ENCODE measurements around the gene BCKDHA. TPM values are rescaled to one million over a fixed set of nuclear protein-coding genes. Genes with fewer than 3 reads are reported as not detected.

Gene BCKDHA
- total RNA-seq, 2 experiments from 2014 or later: 18.2 to 21.7 TPM

DNA sequence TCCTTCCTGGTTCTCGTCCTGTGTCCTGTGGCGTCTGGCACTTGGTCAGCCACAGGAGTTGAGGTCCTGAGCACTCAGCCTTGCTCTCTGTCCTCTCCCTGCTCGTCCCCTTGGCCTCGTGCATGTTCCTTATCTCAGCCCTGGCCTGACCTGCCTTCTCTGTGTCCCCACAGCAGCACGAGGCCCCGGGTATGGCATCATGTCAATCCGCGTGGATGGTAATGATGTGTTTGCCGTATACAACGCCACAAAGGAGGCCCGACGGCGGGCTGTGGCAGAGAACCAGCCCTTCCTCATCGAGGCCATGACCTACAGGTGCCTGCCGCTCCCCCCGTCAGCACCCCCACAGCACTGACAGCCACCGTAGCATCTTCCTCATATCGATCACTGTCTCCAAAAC lies 24.8 kb downstream of the BCKDHA start:
- intact Hi-C loops (cut with micrococcal nuclease): no loop called here
- no peak overlapping the region for H3K4me3 Mint-ChIP-seq
- peaks cover 8% of the 10 kb centered on the region for H3K36me3 Mint-ChIP-seq (ENCODE audit: low read depth)
- no peaks in the 10 kb centered on the region for H3K9me3 Mint-ChIP-seq
- no peaks in the 10 kb centered on the region for H3K27me3 Mint-ChIP-seq (ENCODE audit: low read depth)
- no peak for DNase-seq
- H3K27ac Mint-ChIP-seq: no peak overlapping the region
- CTCF ChIA-PET: no interaction called here
- H3K4me1 Mint-ChIP-seq (ENCODE audit: low read depth): peaks cover 9% of the 10 kb centered on the region

- Mint-ChIP-seq H3K36me3 (ENCODE audit: low read depth) (peaks cover 8% of the 10 kb centered on the region), H3K9me3 (no peaks in the 10 kb centered on the region), H3K27ac (no peak overlapping the region)
Measured at GRCh38 chr19:41422955-41423354, 25.3 kb downstream of the BCKDHA start.

GRCh38 chr19:41424335-41425173 lies 26.9 kb downstream of the BCKDHA start:
- peaks cover 10% of the 10 kb centered on the region for H3K36me3 Mint-ChIP-seq (ENCODE audit: low read depth)
- no peaks in the 10 kb centered on the region for H3K9me3 Mint-ChIP-seq
- no peaks in the 10 kb centered on the region for H3K27me3 Mint-ChIP-seq (ENCODE audit: low read depth)
- no peak overlapping the region for H3K27ac Mint-ChIP-seq
- CTCF ChIA-PET: no interaction called here
- DNase-seq: no peak
- H3K4me1 Mint-ChIP-seq (ENCODE audit: low read depth): peaks cover 23% of the 10 kb centered on the region
- H3K4me3 Mint-ChIP-seq: no peak overlapping the region
- intact Hi-C loops (cut with micrococcal nuclease): loop anchor here (5.0 kb wide), 1 partner anchor 222 kb away; no protein-coding TSS in a partner anchor

More at GRCh38 chr19:41422955-41423354, 25.3 kb downstream of the BCKDHA start:
- CTCF ChIA-PET: no interaction called here
- Mint-ChIP-seq H3K27me3 (ENCODE audit: low read depth) (no peaks in the 10 kb centered on the region), H3K4me1 (ENCODE audit: low read depth) (peaks cover 14% of the 10 kb centered on the region), H3K4me3 (no peak overlapping the region)
- DNase-seq: no peak
- intact Hi-C loops (cut with micrococcal nuclease): no loop called here

DNA sequence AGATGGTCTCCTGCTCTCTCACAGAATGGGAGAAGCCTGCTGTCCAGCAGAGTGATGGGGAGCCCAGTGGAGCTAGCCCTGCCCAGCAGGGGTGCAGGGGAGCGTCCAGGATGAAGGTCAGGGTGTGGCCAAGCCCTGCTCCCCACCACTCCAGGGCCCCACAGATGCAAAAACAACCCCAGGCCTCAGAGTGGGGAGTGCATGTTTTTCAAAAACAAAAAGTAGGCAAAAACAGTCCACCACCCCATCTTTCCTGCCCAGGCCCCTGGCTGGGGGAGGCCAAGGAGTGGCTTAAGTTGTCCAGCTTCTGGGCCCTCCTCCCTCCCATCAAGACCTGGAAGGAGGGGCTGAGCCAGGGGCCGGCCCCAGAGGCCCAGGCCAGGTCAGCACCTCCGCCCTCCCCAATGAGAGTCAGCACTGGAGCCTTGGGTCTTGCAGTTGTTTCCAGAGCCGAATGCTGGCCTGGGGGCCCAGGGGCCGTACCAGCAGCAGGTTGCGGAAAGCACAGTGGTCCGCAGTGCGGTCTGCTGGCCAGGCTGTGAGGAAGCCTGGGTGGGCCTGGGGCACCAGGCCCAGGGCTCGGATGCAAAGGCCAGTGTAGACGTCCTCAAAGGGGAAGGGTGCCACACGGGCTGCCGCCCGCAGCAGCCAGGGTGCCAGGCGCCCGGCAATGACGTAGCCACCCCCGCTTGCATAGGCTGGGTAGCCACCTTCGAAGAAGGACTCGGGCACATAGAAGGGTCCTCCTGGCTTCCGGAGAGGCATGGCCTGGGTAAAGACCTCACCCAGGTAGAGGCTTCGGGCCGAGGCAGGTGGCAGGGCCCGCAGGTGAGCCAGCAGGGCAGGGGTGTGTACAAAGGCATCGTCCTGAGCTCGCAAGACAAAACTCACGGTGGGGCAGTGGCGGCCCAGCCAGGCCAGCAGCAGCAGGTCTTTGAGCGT lies 27.8 kb downstream of the BCKDHA start:
- CTCF ChIA-PET: interaction anchor here (0.6 kb wide), 1 partner anchor 140 kb away, joined by 4 read pairs; no protein-coding TSS in a partner anchor
- Mint-ChIP-seq H3K36me3 (ENCODE audit: low read depth) (peaks cover 10% of the 10 kb centered on the region), H3K4me1 (ENCODE audit: low read depth) (peaks cover 23% of the 10 kb centered on the region)

GRCh38 chr19:41426116-41426841 lies 28.7 kb downstream of the BCKDHA start:
- no peak overlapping the region for H3K4me3 Mint-ChIP-seq
- CTCF ChIA-PET: interaction anchor here (0.5 kb wide), 1 partner anchor 127 kb away, joined by 3 read pairs; no protein-coding TSS in a partner anchor
- H3K4me1 Mint-ChIP-seq (ENCODE audit: low read depth): peaks cover 23% of the 10 kb centered on the region
- no peak for DNase-seq
- H3K9me3 Mint-ChIP-seq: no peaks in the 10 kb centered on the region
- intact Hi-C loops (cut with micrococcal nuclease): loop anchor here (5.0 kb wide), 1 partner anchor 224 kb away; no protein-coding TSS in a partner anchor
- H3K27me3 Mint-ChIP-seq (ENCODE audit: low read depth): no peaks in the 10 kb centered on the region
- H3K36me3 Mint-ChIP-seq (ENCODE audit: low read depth): peaks cover 7% of the 10 kb centered on the region
- no peak overlapping the region for H3K27ac Mint-ChIP-seq

More for the DNA sequence above, 27.8 kb downstream of the BCKDHA start:
- Mint-ChIP-seq H3K4me3 (no peak overlapping the region), H3K27me3 (ENCODE audit: low read depth) (no peaks in the 10 kb centered on the region), H3K27ac (no peak overlapping the region), H3K9me3 (no peaks in the 10 kb centered on the region)
- DNase-seq: no peak
- intact Hi-C loops (cut with micrococcal nuclease): loop anchor here (5.0 kb wide), 1 partner anchor 223 kb away; no protein-coding TSS in a partner anchor

- H3K27ac Mint-ChIP-seq: peak within 1 kb of the TSS; percentile 74
- DNase-seq: peak; percentile 63
- no peaks in the 10 kb centered on the region for H3K27me3 Mint-ChIP-seq (ENCODE audit: low read depth)
- peaks cover 7% of the 10 kb centered on the region for H3K36me3 Mint-ChIP-seq (ENCODE audit: low read depth)
- intact Hi-C loops (cut with micrococcal nuclease): loop anchor here (5.0 kb wide), 1 partner anchor 225 kb away; no protein-coding TSS in a partner anchor
- peaks cover 23% of the 10 kb centered on the region for H3K4me1 Mint-ChIP-seq (ENCODE audit: low read depth)
- no peaks in the 10 kb centered on the region for H3K9me3 Mint-ChIP-seq
- peak within 1 kb of the TSS; percentile 65 for H3K4me3 Mint-ChIP-seq
- CTCF ChIA-PET: interaction anchor here (0.5 kb wide), 1 partner anchor 128 kb away, joined by 3 read pairs; no protein-coding TSS in a partner anchor
Measured at GRCh38 chr19:41426952-41427646, 29.5 kb downstream of the BCKDHA start, which contains the start of gene B3GNT8. Gene B3GNT8, minus strand, starts transcription at chr19:41427374. Its CDS starts 596 bp downstream, at chr19:41426778.

GRCh38 chr19:41427647-41428480 lies 30.2 kb downstream of the BCKDHA start:
- peak; percentile 26 for DNase-seq
- intact Hi-C loops (cut with micrococcal nuclease): loop anchor here (5.0 kb wide), 1 partner anchor 226 kb away; no protein-coding TSS in a partner anchor
- Mint-ChIP-seq H3K36me3 (ENCODE audit: low read depth) (peaks cover 8% of the 10 kb centered on the region), H3K27ac (peak overlapping the region; percentile 74), H3K4me1 (ENCODE audit: low read depth) (peaks cover 23% of the 10 kb centered on the region), H3K4me3 (peak overlapping the region; percentile 65), H3K27me3 (ENCODE audit: low read depth) (no peaks in the 10 kb centered on the region), H3K9me3 (no peaks in the 10 kb centered on the region)
- CTCF ChIA-PET: interaction anchor here (0.8 to 1.7 kb wide), 3 partner anchors 10 to 136 kb away, joined by 3 to 12 read pairs (median 3); partner anchors contain the start of gene DMAC2

DNA sequence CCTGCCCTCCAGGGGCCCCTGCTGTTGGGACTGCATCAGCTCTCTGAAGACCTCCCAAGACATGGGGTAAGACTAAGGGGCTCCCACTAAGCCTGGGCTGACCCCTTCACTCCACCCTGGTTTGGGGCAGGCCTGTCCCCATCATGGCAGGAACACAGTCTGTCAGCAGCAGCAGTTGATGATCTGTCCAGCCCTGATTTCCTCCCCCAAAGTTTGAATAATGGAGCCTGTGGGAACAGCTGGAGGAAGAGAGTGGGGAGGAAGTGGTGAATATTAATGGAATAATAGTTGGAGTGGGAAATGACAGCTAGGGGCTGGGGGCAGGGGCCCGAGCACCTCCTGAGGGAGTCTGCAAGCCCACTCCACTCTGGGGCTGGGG lies 30.9 kb downstream of the BCKDHA start:
- H3K4me3 Mint-ChIP-seq: no peak overlapping the region
- DNase-seq: no peak
- intact Hi-C loops (cut with micrococcal nuclease): loop anchor here (5.0 kb wide), 1 partner anchor 226 kb away; no protein-coding TSS in a partner anchor
- no peaks in the 10 kb centered on the region for H3K9me3 Mint-ChIP-seq
- H3K4me1 Mint-ChIP-seq (ENCODE audit: low read depth): peaks cover 23% of the 10 kb centered on the region
- H3K27me3 Mint-ChIP-seq (ENCODE audit: low read depth): no peaks in the 10 kb centered on the region
- peak overlapping the region; percentile 41 for H3K27ac Mint-ChIP-seq
- CTCF ChIA-PET: interaction anchor here (0.8 to 1.7 kb wide), 3 partner anchors 9 to 135 kb away, joined by 3 to 12 read pairs (median 3); partner anchors contain the start of gene DMAC2
- peaks cover 8% of the 10 kb centered on the region for H3K36me3 Mint-ChIP-seq (ENCODE audit: low read depth)

GRCh38 chr19:41430922-41431321 lies 33.3 kb downstream of the BCKDHA start:
- Mint-ChIP-seq H3K4me3 (no peak overlapping the region), H3K27me3 (ENCODE audit: low read depth) (no peaks in the 10 kb centered on the region), H3K27ac (no peak overlapping the region), H3K36me3 (ENCODE audit: low read depth) (peaks cover 8% of the 10 kb centered on the region), H3K4me1 (ENCODE audit: low read depth) (peaks cover 22% of the 10 kb centered on the region), H3K9me3 (no peaks in the 10 kb centered on the region)
- CTCF ChIA-PET: interaction anchor here (1.1 to 1.5 kb wide), 4 partner anchors 19 to 227 kb away, joined by 3 to 4 read pairs (median 4); no protein-coding TSS in a partner anchor
- no peak for DNase-seq
- intact Hi-C loops (cut with micrococcal nuclease): no loop called here
